Motor neuron (in vitro differentiated cells): ENCODE data around the gene DEFB128. TPM values are rescaled to one million over a fixed set of nuclear protein-coding genes. Genes with fewer than 3 reads are reported as not detected.
A peak's percentile ranks its signal among the peaks of the same experiment; 100 is the strongest.
"Not testable (repeated sequence)": the region's sequence is repeated elsewhere in the genome, so short reads cannot be mapped to it uniquely, and the experiment has no call there.

ENCODE experiments used
- ATAC-seq, 8 experiments: fragments of 200-7000 bp; cut with Tn5 transposase; replicated peaks in 6 of 8; 2 replicates each; pipeline ENCODE4 v1.8.0; 2021; ENCODE audit warnings: mild to moderate bottlenecking in 8 of 8, moderate library complexity in 8 of 8
- H3K27ac ChIP-seq, 2 donors: fragments of 250-450 bp; sonication (Bioruptor Pico); 2 replicates each; pipeline ENCODE4 v1.9.0; 2021; ENCODE audit warnings: antibody characterized with exemption in 2 of 2, mild to moderate bottlenecking in 2 of 2, moderate library complexity in 1 of 2
- H3K4me1 ChIP-seq, 2 donors: fragments of 250-450 bp; sonication (Bioruptor Pico); replicated peaks in 1 of 2; 2 replicates each; pipeline ENCODE4 v1.6.1; 2021; ENCODE audit warnings: antibody characterized with exemption in 2 of 2, mild to moderate bottlenecking in 2 of 2, moderate library complexity in 1 of 2
- H3K4me3 ChIP-seq, 5 donors: fragments of 250-450 bp; sonication (Bioruptor Pico); 2 replicates each; pipeline ENCODE4 v1.9.0; 2021; ENCODE audit warnings: antibody characterized with exemption in 5 of 5, mild to moderate bottlenecking in 5 of 5, moderate library complexity in 4 of 5
- WGBS, 10 experiments: fragments of 450-650 bp; shearing (Covaris generic); methylation state at CpG; one replicate each; pipeline ENCODE4 v1.0.0; 2022; 5-methylcytosine and 5-hydroxymethylcytosine counted together
- in situ Hi-C, 9 experiments: fragments of 400-800 bp; cut with MboI; loops; one replicate each; pipeline ENCODE4 v1.15.0; 2021; ENCODE audit warnings: low sequenced_read_pairs in 9 of 9, low pct_unique_long_range_greater_than_20kb in 2 of 9; ENCODE audit not compliant: unreplicated experiment in 9 of 9
- total RNA-seq, 8 experiments: library from RNA; unstranded; fragments of 300-600 nt; gene quantifications; 2 replicates each; pipeline versions ENCODE4 v1.2.3 to v1.2.4, GENCODE V29; 2022

Gene DEFB128
- not detected for total RNA-seq

- WGBS, 10 experiments = 0 to 83% (median 21%) methylated on average over 1 to 5 of the region's 7 CpGs; no CpG with 5 or more reads in 2 of the 10 experiments
- H3K4me1 ChIP-seq = no peaks in the 10 kb centered on the region
- H3K27ac ChIP-seq = no peak within 1 kb of the TSS
- H3K4me3 ChIP-seq = no peak within 1 kb of the TSS
- ATAC-seq = no peak
- in situ Hi-C loops = no loop called here
Observed at GRCh38 chr20:189611-190010, at the start of gene DEFB128. Gene DEFB128, minus strand, starts transcription at chr20:189711. Its CDS starts 88 bp downstream, at chr20:189623.

GRCh38 chr20:237929-238328, 48.4 kb upstream of the DEFB128 start:
- no peak overlapping the region for H3K27ac ChIP-seq
- WGBS, 10 experiments = 0 to 74% (median 49%) methylated on average over 1 to 3 of the region's 3 CpGs; no CpG with 5 or more reads in 3 of the 10 experiments
- no peak overlapping the region for H3K4me3 ChIP-seq
- ATAC-seq = no peak
- in situ Hi-C loops = no loop called here
- H3K4me1 ChIP-seq = no peaks in the 10 kb centered on the region

GRCh38 chr20:237489-237888, 48.0 kb upstream of the DEFB128 start:
- no peak overlapping the region for H3K4me3 ChIP-seq
- H3K27ac ChIP-seq = no peak overlapping the region
- no peaks in the 10 kb centered on the region for H3K4me1 ChIP-seq
- ATAC-seq = no peak
- in situ Hi-C loops = no loop called here
- 28 to 100% (median 53%) methylated on average over 1 to 4 of the region's 4 CpGs; no CpG with 5 or more reads in 2 of the 10 experiments for WGBS, 10 experiments

- ATAC-seq = peak in 7 of 8 experiments; percentile 35 to 93 (median 60)
- no peaks in the 10 kb centered on the region for H3K4me1 ChIP-seq
- in situ Hi-C loops = no loop called here
- no peak overlapping the region for H3K4me3 ChIP-seq
- no peak overlapping the region for H3K27ac ChIP-seq
- 0 to 33% (median 20%) methylated on average over 1 of the region's 1 CpG; no CpG with 5 or more reads in 7 of the 10 experiments for WGBS, 10 experiments
Observed at GRCh38 chr20:235891-236290, 46.4 kb upstream of the DEFB128 start.

GRCh38 chr20:227439-228105, 38.1 kb upstream of the DEFB128 start:
- in situ Hi-C loops = no loop called here
- H3K4me1 ChIP-seq = no peaks in the 10 kb centered on the region
- H3K4me3 ChIP-seq = no peak overlapping the region
- H3K27ac ChIP-seq = no peak overlapping the region
- ATAC-seq = no peak
- 0 to 70% (median 30%) methylated on average over 1 to 3 of the region's 3 CpGs; no CpG with 5 or more reads in 2 of the 10 experiments for WGBS, 10 experiments

GRCh38 chr20:226958-227357, 37.4 kb upstream of the DEFB128 start, which contains the start of gene DEFB129:
Gene DEFB129, plus strand, starts transcription at chr20:227258. Its CDS starts 31 bp downstream, at chr20:227289.
- H3K27ac ChIP-seq = no peak within 1 kb of the TSS
- in situ Hi-C loops = no loop called here
- no peak for ATAC-seq
- no peak within 1 kb of the TSS for H3K4me3 ChIP-seq
- H3K4me1 ChIP-seq = no peaks in the 10 kb centered on the region
- 0 to 80% (median 49%) methylated on average over 1 to 3 of the region's 3 CpGs; no CpG with 5 or more reads in 3 of the 10 experiments for WGBS, 10 experiments

- H3K4me3 ChIP-seq, in situ Hi-C loops, H3K27ac ChIP-seq, ATAC-seq, H3K4me1 ChIP-seq: not testable (repeated sequence)
- WGBS, 10 experiments = 25 to 78% (median 55%) methylated on average over 2 to 3 of the region's 3 CpGs; no CpG with 5 or more reads in 1 of the 10 experiments
Observed at GRCh38 chr20:225879-226278, 36.4 kb upstream of the DEFB128 start.

GRCh38 chr20:221258-221830, 31.8 kb upstream of the DEFB128 start:
- no peak overlapping the region for H3K4me3 ChIP-seq
- no peak for ATAC-seq
- 0 to 67% (median 27%) methylated on average over 1 of the region's 1 CpG; no CpG with 5 or more reads in 6 of the 10 experiments for WGBS, 10 experiments
- H3K27ac ChIP-seq = no peak overlapping the region
- in situ Hi-C loops = no loop called here
- H3K4me1 ChIP-seq = no peaks in the 10 kb centered on the region

- Histone ChIP-seq H3K27ac (no peak overlapping the region), H3K4me3 (no peak overlapping the region), H3K4me1 (no peaks in the 10 kb centered on the region)
- in situ Hi-C loops = no loop called here
- WGBS, 10 experiments = 0 to 20% (median 0%) methylated on average over 1 of the region's 1 CpG; no CpG with 5 or more reads in 2 of the 10 experiments
- ATAC-seq = peak in 3 of 8 experiments; percentile 70 to 79 (median 71)
Observed at GRCh38 chr20:219290-220115, 30.0 kb upstream of the DEFB128 start.

- Histone ChIP-seq H3K4me3 (no peak overlapping the region), H3K27ac (no peak overlapping the region), H3K4me1 (no peaks in the 10 kb centered on the region)
- in situ Hi-C loops = no loop called here
- ATAC-seq = no peak
- WGBS, 10 experiments = 40 to 86% (median 64%) methylated on average over 1 of the region's 1 CpG; no CpG with 5 or more reads in 5 of the 10 experiments
Observed at GRCh38 chr20:217266-217665, 27.8 kb upstream of the DEFB128 start.

- Histone ChIP-seq H3K4me1 (no peaks in the 10 kb centered on the region), H3K4me3 (no peak overlapping the region), H3K27ac (no peak overlapping the region)
- 0 to 100% (median 30%) methylated on average over 1 of the region's 1 CpG; no CpG with 5 or more reads in 6 of the 10 experiments for WGBS, 10 experiments
- in situ Hi-C loops = no loop called here
- no peak for ATAC-seq
Observed at GRCh38 chr20:215796-216195, 26.3 kb upstream of the DEFB128 start.

- Histone ChIP-seq H3K27ac (no peak overlapping the region), H3K4me3 (no peak overlapping the region), H3K4me1 (peaks cover 0 to 1% of the 10 kb centered on the region in 2 donors)
- no peak for ATAC-seq
- in situ Hi-C loops = no loop called here
- 0 to 73% (median 41%) methylated on average over 1 to 2 of the region's 2 CpGs for WGBS, 10 experiments
Observed at GRCh38 chr20:214383-214782, 24.9 kb upstream of the DEFB128 start.
